Fibroblast of mammary gland (primary cell): ENCODE data around the gene AKNA.
A peak's percentile ranks its signal among the peaks of the same experiment; 100 is the strongest.

Experiments used
- DNase-seq: peaks from one replicate; pipeline ENCODE4 v3.0.0-alpha.2; 2010; ENCODE audit warnings: low read depth
- H3K4me3 ChIP-seq: 2 replicates; pipeline ENCODE4 v1.5.1; 2011; ENCODE audit warnings: low read depth, mild to moderate bottlenecking, low read length, moderate library complexity; ENCODE audit not compliant: control insufficient read depth
- CTCF ChIP-seq: conservative IDR thresholded peaks from 2 replicates; pipeline ENCODE4 v1.5.1; 2011; ENCODE audit warnings: low read depth, low read length, inconsistent platforms; ENCODE audit not compliant: control insufficient read depth, insufficient read depth

Gene AKNA

GRCh38 chr9:114386361-114386885 is 1.4 kb downstream of the AKNA start:
- no peak for DNase-seq
- H3K4me3 ChIP-seq = peak overlapping the region; percentile 61
- TF ChIP-seq CTCF = no peak

- no peak for TF ChIP-seq CTCF
- peak; percentile 95 for DNase-seq
- H3K4me3 ChIP-seq = no peak overlapping the region
Measured at GRCh38 chr9:114385397-114386181, 2.2 kb downstream of the AKNA start.

DNA sequence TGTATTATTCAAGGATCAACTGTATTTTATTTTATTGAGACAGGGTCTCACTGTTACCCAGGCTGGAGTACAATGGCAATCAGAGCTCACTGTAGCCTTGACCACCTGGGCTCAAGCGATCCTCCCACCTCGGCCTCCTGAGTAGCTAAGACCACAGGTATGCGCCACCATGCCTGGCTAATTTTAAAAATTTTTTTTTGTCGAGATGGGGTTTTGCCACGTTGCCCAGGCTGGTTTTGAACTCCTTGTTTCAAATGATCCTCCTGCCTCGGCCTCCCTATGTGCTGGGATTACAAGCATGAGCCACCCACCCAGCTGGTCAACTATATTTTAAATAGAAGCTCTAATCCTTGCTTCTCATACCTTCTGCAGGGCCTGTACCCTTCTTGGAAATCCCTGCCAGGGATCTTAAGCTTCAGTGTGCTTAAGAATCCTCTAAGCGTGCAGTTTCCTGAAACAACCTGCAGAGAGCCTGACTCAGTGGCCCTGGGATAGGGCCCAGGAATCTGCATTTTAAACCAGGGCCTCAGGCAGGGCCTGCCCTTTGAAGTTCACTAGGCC is 2.9 kb downstream of the AKNA start:
- no peak for DNase-seq
- no peak overlapping the region for H3K4me3 ChIP-seq
- TF ChIP-seq CTCF = no peak

DNA sequence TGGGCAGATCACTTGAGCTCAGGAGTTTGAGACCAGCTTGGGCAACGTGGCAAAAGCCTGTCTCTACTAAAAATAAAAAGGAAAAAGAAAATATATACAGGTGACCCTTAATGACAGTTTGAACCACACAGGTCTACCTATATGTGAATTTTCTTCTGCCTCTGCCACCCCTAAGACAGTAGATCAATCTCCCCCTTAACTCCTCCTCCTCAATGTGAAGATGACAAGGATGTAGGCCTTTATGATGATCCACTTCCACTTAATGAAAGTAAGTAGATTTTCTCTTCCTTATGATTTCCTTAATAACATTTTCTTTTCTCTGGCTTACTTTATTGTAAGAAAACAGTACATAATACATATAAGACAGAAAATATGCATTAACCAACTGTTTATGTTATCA is 3.4 kb downstream of the AKNA start:
- H3K4me3 ChIP-seq = no peak overlapping the region
- DNase-seq = no peak
- TF ChIP-seq CTCF = no peak

GRCh38 chr9:114383521-114384231 is 4.1 kb downstream of the AKNA start:
- no peak for TF ChIP-seq CTCF
- no peak overlapping the region for H3K4me3 ChIP-seq
- DNase-seq = peak; percentile 85

- H3K4me3 ChIP-seq = no peak overlapping the region
- no peak for DNase-seq
- peak; percentile 7 for TF ChIP-seq CTCF
Measured at GRCh38 chr9:114382699-114383520, 4.9 kb downstream of the AKNA start.
